Measurements from ENCODE around the gene NELFB. TPM values are rescaled to one million over a fixed set of nuclear protein-coding genes. Genes with fewer than 3 reads are reported as not detected.

Gene NELFB
- total and polyA plus RNA-seq, 9 of the 15 experiments (the other 6 are each of a cell fraction or from before 2014, with no cell fraction given), result 0.24 to 84.0 (median 29.7) TPM

- TF ChIP-seq MLX (CRISPR knock-in tag; conservative IDR thresholded peaks at IDR 0.05) (no peak), FOXA1 (IDR thresholded peaks at IDR 0.05; ENCODE audit: borderline replicate concordance) (no peak), SMARCE1 (IDR thresholded peaks at IDR 0.05) (peak; percentile 93), NCOA6 (IDR thresholded peaks at IDR 0.05) (no peak), NBN (IDR thresholded peaks at IDR 0.05; ENCODE audit: low read depth) (no peak), ZC3H11A (IDR thresholded peaks at IDR 0.05; ENCODE audit: low read depth, low read length) (no peak), UBTF (IDR thresholded peaks at IDR 0.05; ENCODE audit: borderline replicate concordance in 1 of 2, low read depth in 2 of 2, low read length in 2 of 2) (peak in 1 of 2 experiments; percentile 72; a peak in 2 of 4 replicates), BACH1 (tag; IDR thresholded peaks at IDR 0.05) (no peak), KAT2B (IDR thresholded peaks at IDR 0.05; ENCODE audit: low read depth, low read length) (no peak), NRF1 (conservative IDR thresholded peaks at IDR 0.05 in 1 of 2, IDR thresholded peaks at IDR 0.05 in 1 of 2) (peak; percentile 31 to 55), ADNP (tag; IDR thresholded peaks at IDR 0.05) (no peak), C11orf30 (IDR thresholded peaks at IDR 0.05; ENCODE audit: low read depth) (peak; percentile 58; the same call in 1 of the 2 replicates), THRB (CRISPR knock-in tag; conservative IDR thresholded peaks at IDR 0.05) (no peak), ZNF77 (CRISPR knock-in tag; IDR thresholded peaks at IDR 0.05) (no peak), ZBED1 (IDR thresholded peaks at IDR 0.05) (no peak), POLR2A (conservative IDR thresholded peaks at IDR 0.05) (peak; percentile 57), ZNF140 (CRISPR knock-in tag; IDR thresholded peaks at IDR 0.05) (no peak), TSC22D4 (tag; IDR thresholded peaks at IDR 0.05) (no peak), CHD2 (IDR thresholded peaks at IDR 0.05; ENCODE audit: low read depth, low read length) (no peak), ZFP36 (IDR thresholded peaks at IDR 0.05; ENCODE audit: low read depth, low read length, partially characterized antibody) (peak; percentile 39), ZNF592 (IDR thresholded peaks at IDR 0.05) (peak; percentile 96), SNRNP70 (optimal IDR thresholded peaks at IDR 0.05; ENCODE audit: low read depth, low read length) (no peak)
Observed at GRCh38 chr9:137218754-137219271, 36.3 kb upstream of the NELFB start (continued).
